22Rv1 (cell line): ENCODE data around the gene DESI2.
"Not testable (repeated sequence)": the region's sequence is repeated elsewhere in the genome, so short reads cannot be mapped to it uniquely, and the experiment has no call there.

ENCODE experiments used
- ZFX ChIP-seq: fragments of 450-650 bp; IDR thresholded peaks from 2 replicates; pipeline ENCODE4 v1.6.1; 2017; ENCODE audit warnings: antibody characterized with exemption, borderline replicate concordance
- TF ChIP-seq, protein P1 (sequence below): fragments of 450-650 bp; IDR thresholded peaks from 2 replicates; pipeline ENCODE4 v1.5.1; 2017; ENCODE audit warnings: mild to moderate bottlenecking

DNA sequence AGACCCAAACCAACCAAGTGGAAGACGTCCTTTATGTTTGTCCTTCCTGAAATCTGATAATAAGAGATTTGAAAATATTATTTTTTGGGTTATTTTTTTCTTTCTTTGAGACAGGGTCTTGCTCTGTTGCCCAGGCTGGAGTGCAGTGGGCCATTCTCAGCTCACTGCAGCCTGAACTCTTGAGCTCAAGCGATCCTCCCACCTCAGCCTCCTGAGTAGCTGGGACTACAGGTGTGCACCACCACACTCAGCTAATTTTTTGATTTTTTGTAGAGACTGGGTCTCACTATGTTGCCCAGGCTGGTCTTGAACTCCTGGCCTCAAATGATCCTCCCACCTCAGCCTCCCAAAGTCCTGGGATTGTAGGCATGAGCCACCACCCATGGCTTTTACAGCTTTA is 86.2 kb downstream of the DESI2 start:
- TF ChIP-seq, protein P1, sequence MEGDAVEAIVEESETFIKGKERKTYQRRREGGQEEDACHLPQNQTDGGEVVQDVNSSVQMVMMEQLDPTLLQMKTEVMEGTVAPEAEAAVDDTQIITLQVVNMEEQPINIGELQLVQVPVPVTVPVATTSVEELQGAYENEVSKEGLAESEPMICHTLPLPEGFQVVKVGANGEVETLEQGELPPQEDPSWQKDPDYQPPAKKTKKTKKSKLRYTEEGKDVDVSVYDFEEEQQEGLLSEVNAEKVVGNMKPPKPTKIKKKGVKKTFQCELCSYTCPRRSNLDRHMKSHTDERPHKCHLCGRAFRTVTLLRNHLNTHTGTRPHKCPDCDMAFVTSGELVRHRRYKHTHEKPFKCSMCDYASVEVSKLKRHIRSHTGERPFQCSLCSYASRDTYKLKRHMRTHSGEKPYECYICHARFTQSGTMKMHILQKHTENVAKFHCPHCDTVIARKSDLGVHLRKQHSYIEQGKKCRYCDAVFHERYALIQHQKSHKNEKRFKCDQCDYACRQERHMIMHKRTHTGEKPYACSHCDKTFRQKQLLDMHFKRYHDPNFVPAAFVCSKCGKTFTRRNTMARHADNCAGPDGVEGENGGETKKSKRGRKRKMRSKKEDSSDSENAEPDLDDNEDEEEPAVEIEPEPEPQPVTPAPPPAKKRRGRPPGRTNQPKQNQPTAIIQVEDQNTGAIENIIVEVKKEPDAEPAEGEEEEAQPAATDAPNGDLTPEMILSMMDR = not testable (repeated sequence)
- not testable (repeated sequence) for TF ChIP-seq ZFX
